K562 (cell line): ENCODE results near the gene TRAIP. TPM values are rescaled to one million over a fixed set of nuclear protein-coding genes. Genes with fewer than 3 reads are reported as not detected.

ENCODE experiments used
- ATAC-seq: fragments of 200-7000 bp; cut with Tn5 transposase; 3 replicates; pipeline ENCODE4 v1.9.1; 2020; ENCODE audit warnings: moderate library complexity
- BruUV-seq: library from RNA; stranded (reverse); fragments of 400-500 nt; replicated peaks from 2 replicates; lab custom pipeline; 2021; lab: Mats Ljungman, UMichigan
- CTCF ChIA-PET: fragments of 300-600 bp; formaldehyde crosslinking; extraction: SDS; loops from one replicate; lab custom pipeline; 2021; ENCODE audit warnings: low intra/inter-chr PET ratio; lab: Yijun Ruan, JAX
- POLR2A ChIA-PET: fragments of 300-600, 350-650 bp; sonication (Branson Sonifier 250); formaldehyde crosslinking; extraction: SDS; loops from one replicate; lab custom pipeline; 2021; ENCODE audit warnings: antibody characterized with exemption, inconsistent platforms; lab: Yijun Ruan, JAX
- DNase-seq, 4 experiments: peaks; one replicate each; pipeline versions ENCODE4 v3.0.0 to v3.0.0-alpha.2; 2011 to 2018; ENCODE audit warnings: low spot score in 3 of 4, mixed read lengths in 3 of 4; ENCODE audit errors: extremely low read depth in 1 of 4
- FAIRE-seq: peaks from 2 replicates; lab custom pipeline; 2011; peaks lifted over from hg19 to GRCh38; lab: Jason Lieb, UNC
- H2AFZ ChIP-seq: 2 replicates; pipeline ENCODE4 v1.6.0; 2011; ENCODE audit warnings: low read depth, low read length, control low read depth, inconsistent platforms
- H3K27ac ChIP-seq: fragments of 200-600 bp; 3 replicates; pipeline ENCODE4 v1.8.0; 2011; ENCODE audit warnings: low read depth, mild to moderate bottlenecking, control low read depth, inconsistent platforms, low read length, moderate library complexity, mixed read lengths; ENCODE audit errors: extremely low read depth
- H3K27me3 ChIP-seq, 2 experiments: fragments of 300-600 bp in 1 of 2; 2 replicates in 1 of 2; 3 replicates in 1 of 2; pipeline versions ENCODE4 v1.6.0 to v1.8.0; 2011; ENCODE audit warnings: inconsistent platforms in 2 of 2, low read length in 2 of 2, mild to moderate bottlenecking in 1 of 2, mixed read lengths in 1 of 2, moderate library complexity in 1 of 2; ENCODE audit not compliant: control insufficient read depth in 2 of 2, insufficient read depth in 2 of 2
- H3K36me3 ChIP-seq: fragments of 300-600 bp; 3 replicates; pipeline ENCODE4 v1.8.0; 2011; ENCODE audit warnings: mild to moderate bottlenecking, low read length, inconsistent platforms; ENCODE audit not compliant: control insufficient read depth, insufficient read depth
- H3K4me1 ChIP-seq, 2 experiments: fragments of 200-600 bp in 1 of 2; replicated peaks in 1 of 2; 2 replicates in 1 of 2; 3 replicates in 1 of 2; pipeline versions ENCODE4 v1.5.1 to v1.8.0; 2011; ENCODE audit warnings: inconsistent platforms in 2 of 2, low read length in 2 of 2, mild to moderate bottlenecking in 1 of 2, mixed read lengths in 1 of 2, moderate library complexity in 1 of 2; ENCODE audit not compliant: control insufficient read depth in 2 of 2, insufficient read depth in 2 of 2
- H3K4me2 ChIP-seq: 2 replicates; pipeline ENCODE4 v1.6.1; 2011; ENCODE audit warnings: low read length, control low read depth, inconsistent platforms, mixed read lengths; ENCODE audit not compliant: insufficient read depth
- H3K4me3 ChIP-seq: fragments of 200-600 bp; sonication (generic), shearing (Covaris generic); 2 replicates; pipeline ENCODE4 v1.5.1; 2016; ENCODE audit warnings: control low read depth, inconsistent platforms
- H3K79me2 ChIP-seq: fragments of 200-600 bp; 3 replicates; pipeline ENCODE4 v1.8.0; 2011; ENCODE audit warnings: low read length, inconsistent platforms; ENCODE audit not compliant: control insufficient read depth, insufficient read depth
- H3K9ac ChIP-seq, 2 experiments: 2 replicates each; pipeline versions ENCODE4 v1.6.0 to v1.6.1; 2011; ENCODE audit warnings: low read depth in 2 of 2, low read length in 2 of 2, control low read depth in 1 of 2, inconsistent platforms in 1 of 2, mild to moderate bottlenecking in 1 of 2, mixed read lengths in 1 of 2; ENCODE audit not compliant: insufficient read depth in 1 of 2
- H3K9me1 ChIP-seq: one replicate; pipeline ENCODE4 v1.6.0; 2011; ENCODE audit warnings: inconsistent platforms, mild to moderate bottlenecking, low read length, moderate library complexity; ENCODE audit not compliant: control insufficient read depth, insufficient read depth
- H3K9me3 ChIP-seq: replicated peaks from 2 replicates; pipeline ENCODE4 v1.5.1; 2011; ENCODE audit warnings: low read depth, low read length, inconsistent platforms; ENCODE audit not compliant: control insufficient read depth, insufficient read depth
- H4K20me1 ChIP-seq: replicated peaks from 2 replicates; pipeline ENCODE4 v1.6.1; 2011; ENCODE audit warnings: low read length, inconsistent platforms, mixed read lengths; ENCODE audit not compliant: control insufficient read depth, insufficient read depth
- CC2D1A ChIP-seq: fragments of 450-650 bp; IDR thresholded peaks from 2 replicates; pipeline ENCODE4 v1.6.1; 2017; ENCODE audit warnings: mild to moderate bottlenecking
- HCFC1 ChIP-seq: IDR thresholded peaks from 2 replicates; pipeline ENCODE4 v1.6.1; 2012; ENCODE audit warnings: low read depth, low read length, improper control_type of control experiment
- PHTF2 ChIP-seq: fragments of 250-450 bp; sonication (Bioruptor Pico); IDR thresholded peaks from 2 replicates; pipeline ENCODE4 v1.5.0; 2021; ENCODE audit warnings: mild to moderate bottlenecking
- PTRF ChIP-seq: fragments of 450-650 bp; IDR thresholded peaks from 2 replicates; pipeline ENCODE4 v1.6.1; 2016; ENCODE audit warnings: mild to moderate bottlenecking, missing genetic modification characterization, missing compliant biosample characterization
- RFX5 ChIP-seq: IDR thresholded peaks from 2 replicates; pipeline ENCODE4 v1.6.1; 2011; ENCODE audit warnings: low read depth, mild to moderate bottlenecking, improper control_type of control experiment, low read length
- SREBF2 ChIP-seq: sonication (generic); formaldehyde crosslinking; IDR thresholded peaks from 2 replicates; pipeline ENCODE4 v1.4.0; 2020; ENCODE audit warnings: mild to moderate bottlenecking, missing genetic modification reagents
- TFE3 ChIP-seq: fragments of 450-650 bp; formaldehyde crosslinking; IDR thresholded peaks from 2 replicates; pipeline ENCODE4 v1.4.0; 2020; ENCODE audit warnings: mild to moderate bottlenecking, mixed read lengths
- ZNF274 ChIP-seq: IDR thresholded peaks from 2 replicates; pipeline ENCODE4 v1.6.1; 2011; ENCODE audit warnings: low read depth, mild to moderate bottlenecking, low read length, moderate library complexity, borderline replicate concordance
- ZNF764 ChIP-seq: fragments of 250-450 bp; sonication (Bioruptor Pico); IDR thresholded peaks from 2 replicates; pipeline ENCODE4 v1.4.0; 2020; ENCODE audit warnings: low read depth, mild to moderate bottlenecking, moderate library complexity
- WGBS: fragments of 100-300 bp; shearing (Covaris generic); methylation state at CpG from one replicate; pipeline ENCODE4 v1.1.6; 2016; ENCODE audit warnings: low coverage, mixed read lengths; ENCODE audit not compliant: insufficient coverage; ENCODE audit errors: missing lambda C conversion rate; 5-methylcytosine and 5-hydroxymethylcytosine counted together
- in situ Hi-C: fragments of 300-500 bp; cut with MboI; formaldehyde crosslinking; loops from 4 replicates; pipeline ENCODE4 v1.15.0; 2018; ENCODE audit warnings: inconsistent platforms, mixed read lengths
- intact Hi-C: fragments of 100-400 bp; cut with micrococcal nuclease; formaldehyde crosslinking; loops from 2 replicates; pipeline ENCODE4 v1.14.2; 2022
- polyA plus RNA-seq, 8 experiments: library from polyadenylated mRNA; depleted of rRNA in 4 of 8; stranded (reverse) in 5 of 8; unstranded in 3 of 8; fragments of >200 nt; fragmentation: Nextera tagmentation in 2 of 8; fragmentation: Illumina TruSeq in 1 of 8; extraction: Ambion mirVana in 2 of 8; extraction: Trizol in 1 of 8; gene quantifications; 2 replicates each; pipeline versions ENCODE4 v1.2.1 to v1.2.3, GENCODE V29; 2011 to 2014; ENCODE audit warnings: inconsistent platforms in 1 of 8, missing spikeins in 1 of 8
- total RNA-seq, 7 experiments: library from RNA; depleted of rRNA in 6 of 7; stranded (reverse); fragments of >200 nt in 6 of 7; fragmentation: Illumina TruSeq in 2 of 7; extraction: Trizol in 2 of 7; gene quantifications; 2 replicates each; pipeline versions ENCODE4 v1.2.1 to v1.2.3, GENCODE V29; 2011 to 2021; ENCODE audit warnings: low replicate concordance in 1 of 7
- TF ChIP-seq, protein P1 (sequence below): fragments of 450-650 bp; conservative IDR thresholded peaks from 2 replicates; pipeline ENCODE4 v1.6.1; 2016; ENCODE audit warnings: missing genetic modification characterization, low read depth, mild to moderate bottlenecking, missing compliant biosample characterization, moderate library complexity
- TF ChIP-seq, protein P2 (sequence below): fragments of 450-650 bp; formaldehyde crosslinking; IDR thresholded peaks from 2 replicates; pipeline ENCODE4 v1.4.0; 2022; ENCODE audit warnings: missing genetic modification characterization

TRAIP gene
- total and polyA plus RNA-seq, 9 of the 15 experiments (the other 6 are each of a cell fraction or from before 2014, with no cell fraction given), result 14.3 to 38.6 (median 21.2) TPM

DNA sequence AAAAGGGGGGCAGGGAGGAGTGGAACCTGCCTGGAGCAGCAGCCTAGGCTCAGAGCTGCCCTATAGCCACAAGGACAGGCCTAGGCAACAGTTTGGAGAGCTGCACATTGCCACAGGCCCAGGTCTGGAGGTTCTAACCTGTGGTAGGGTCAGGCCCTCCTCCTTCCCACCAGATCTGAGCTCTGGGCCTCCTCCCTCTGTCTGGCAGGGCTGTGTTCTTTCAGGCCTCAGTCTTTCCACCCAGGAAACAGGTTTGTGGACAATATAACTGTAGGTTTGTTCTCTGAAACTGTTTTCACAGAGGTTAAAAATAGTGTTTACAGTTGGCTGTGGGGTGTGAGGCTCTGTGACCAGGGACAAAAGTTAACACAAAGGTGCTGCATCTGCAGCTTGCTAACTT, 22.3 kb upstream of the TRAIP start:
- no peak for ATAC-seq
- Histone ChIP-seq H2AFZ (no peak overlapping the region), H3K4me1 (peaks cover 11 to 14% of the 10 kb centered on the region in 2 experiments; a peak in 4 of 5 replicates), H3K36me3 (no peaks in the 10 kb centered on the region), H3K9me3 (no peaks in the 10 kb centered on the region), H3K9ac (no peak overlapping the region), H3K4me2 (no peak overlapping the region), H3K27ac (no peak overlapping the region), H3K9me1 (no peaks in the 10 kb centered on the region), H3K4me3 (no peak overlapping the region), H3K79me2 (no peaks in the 10 kb centered on the region), H3K27me3 (peaks cover 0 to 7% of the 10 kb centered on the region in 2 experiments; a peak in 2 of 5 replicates), H4K20me1 (no peaks in the 10 kb centered on the region; the same call in 1 of the 2 replicates)
- POLR2A ChIA-PET, result interaction anchor here (1.1 kb wide), 1 partner anchor 51 kb away, joined by 4 read pairs; the partner anchor contains the start of gene MON1A
- in situ Hi-C loops (no loop called here), intact Hi-C loops (no loop called here)
- BruUV-seq, result no TSS peak
- CTCF ChIA-PET, result no interaction called here
- no peak for DNase-seq
- no peak for TF ChIP-seq ZNF274
- no peak for FAIRE-seq

DNA sequence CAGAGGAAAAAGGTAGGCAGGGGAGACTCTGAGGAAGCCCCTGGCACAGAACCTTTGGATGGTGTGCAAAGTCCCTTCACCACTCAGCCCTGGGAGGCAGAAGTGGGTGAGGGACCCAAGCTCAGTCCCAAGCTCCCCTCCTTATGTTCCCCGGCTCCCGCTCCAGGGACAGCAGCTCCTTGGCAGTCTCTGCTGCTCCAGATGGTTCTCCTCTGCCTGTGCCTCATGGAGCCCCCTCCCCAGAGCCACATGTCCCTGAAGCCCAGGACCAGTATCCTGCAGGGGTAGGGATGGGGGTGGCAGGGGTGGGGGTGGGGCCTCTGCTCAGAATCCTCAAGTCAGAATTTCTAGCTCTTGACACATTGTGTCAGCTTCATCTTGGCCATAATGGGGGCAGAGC, 21.4 kb upstream of the TRAIP start:
- H3K36me3 ChIP-seq, result no peaks in the 10 kb centered on the region
- no peaks in the 10 kb centered on the region for H3K9me1 ChIP-seq
- H2AFZ ChIP-seq, result no peak overlapping the region
- no TSS peak for BruUV-seq
- 20% methylated on average over 2 of the region's 2 CpGs for WGBS
- H3K4me1 ChIP-seq, result peaks cover 11 to 20% of the 10 kb centered on the region in 2 experiments; a peak in 4 of 5 replicates
- no peak overlapping the region for H3K27ac ChIP-seq
- FAIRE-seq (no peak), ATAC-seq (no peak), DNase-seq (no peak)
- no peaks in the 10 kb centered on the region; the same call in 1 of the 2 replicates for H4K20me1 ChIP-seq
- POLR2A ChIA-PET, result interaction anchor here (1.0 to 1.1 kb wide), 2 partner anchors 15 to 52 kb away, joined by 3 to 4 read pairs; partner anchors contain the start of gene MON1A
- H3K4me2 ChIP-seq, result no peak overlapping the region
- no peaks in the 10 kb centered on the region for H3K79me2 ChIP-seq
- intact Hi-C loops, result no loop called here
- H3K9ac ChIP-seq, result no peak overlapping the region
- in situ Hi-C loops, result no loop called here
- no peaks in the 10 kb centered on the region for H3K9me3 ChIP-seq
- CTCF ChIA-PET, result no interaction called here
- no peak overlapping the region for H3K4me3 ChIP-seq
- H3K27me3 ChIP-seq, result peaks cover 0 to 7% of the 10 kb centered on the region in 2 experiments; a peak in 2 of 5 replicates
- TF ChIP-seq PTRF (tag) (no peak), PHTF2 (no peak), RFX5 (no peak), TFE3 (CRISPR knock-in tag) (no peak), SREBF2 (no peak), CC2D1A (no peak), HCFC1 (no peak), ZNF764 (no peak)
- TF ChIP-seq, protein P1, sequence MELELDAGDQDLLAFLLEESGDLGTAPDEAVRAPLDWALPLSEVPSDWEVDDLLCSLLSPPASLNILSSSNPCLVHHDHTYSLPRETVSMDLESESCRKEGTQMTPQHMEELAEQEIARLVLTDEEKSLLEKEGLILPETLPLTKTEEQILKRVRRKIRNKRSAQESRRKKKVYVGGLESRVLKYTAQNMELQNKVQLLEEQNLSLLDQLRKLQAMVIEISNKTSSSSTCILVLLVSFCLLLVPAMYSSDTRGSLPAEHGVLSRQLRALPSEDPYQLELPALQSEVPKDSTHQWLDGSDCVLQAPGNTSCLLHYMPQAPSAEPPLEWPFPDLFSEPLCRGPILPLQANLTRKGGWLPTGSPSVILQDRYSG (tag), result no peak
- TF ChIP-seq, protein P2, sequence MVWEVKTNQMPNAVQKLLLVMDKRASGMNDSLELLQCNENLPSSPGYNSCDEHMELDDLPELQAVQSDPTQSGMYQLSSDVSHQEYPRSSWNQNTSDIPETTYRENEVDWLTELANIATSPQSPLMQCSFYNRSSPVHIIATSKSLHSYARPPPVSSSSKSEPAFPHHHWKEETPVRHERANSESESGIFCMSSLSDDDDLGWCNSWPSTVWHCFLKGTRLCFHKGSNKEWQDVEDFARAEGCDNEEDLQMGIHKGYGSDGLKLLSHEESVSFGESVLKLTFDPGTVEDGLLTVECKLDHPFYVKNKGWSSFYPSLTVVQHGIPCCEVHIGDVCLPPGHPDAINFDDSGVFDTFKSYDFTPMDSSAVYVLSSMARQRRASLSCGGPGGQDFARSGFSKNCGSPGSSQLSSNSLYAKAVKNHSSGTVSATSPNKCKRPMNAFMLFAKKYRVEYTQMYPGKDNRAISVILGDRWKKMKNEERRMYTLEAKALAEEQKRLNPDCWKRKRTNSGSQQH (CRISPR knock-in tag), result no peak
